ENCODE data around the gene MINDY4. TPM values are rescaled to one million over a fixed set of nuclear protein-coding genes. Genes with fewer than 3 reads are reported as not detected.

MINDY4 gene
- total RNA-seq, 1 experiment from 2014 or later: 4.0 TPM

DNA sequence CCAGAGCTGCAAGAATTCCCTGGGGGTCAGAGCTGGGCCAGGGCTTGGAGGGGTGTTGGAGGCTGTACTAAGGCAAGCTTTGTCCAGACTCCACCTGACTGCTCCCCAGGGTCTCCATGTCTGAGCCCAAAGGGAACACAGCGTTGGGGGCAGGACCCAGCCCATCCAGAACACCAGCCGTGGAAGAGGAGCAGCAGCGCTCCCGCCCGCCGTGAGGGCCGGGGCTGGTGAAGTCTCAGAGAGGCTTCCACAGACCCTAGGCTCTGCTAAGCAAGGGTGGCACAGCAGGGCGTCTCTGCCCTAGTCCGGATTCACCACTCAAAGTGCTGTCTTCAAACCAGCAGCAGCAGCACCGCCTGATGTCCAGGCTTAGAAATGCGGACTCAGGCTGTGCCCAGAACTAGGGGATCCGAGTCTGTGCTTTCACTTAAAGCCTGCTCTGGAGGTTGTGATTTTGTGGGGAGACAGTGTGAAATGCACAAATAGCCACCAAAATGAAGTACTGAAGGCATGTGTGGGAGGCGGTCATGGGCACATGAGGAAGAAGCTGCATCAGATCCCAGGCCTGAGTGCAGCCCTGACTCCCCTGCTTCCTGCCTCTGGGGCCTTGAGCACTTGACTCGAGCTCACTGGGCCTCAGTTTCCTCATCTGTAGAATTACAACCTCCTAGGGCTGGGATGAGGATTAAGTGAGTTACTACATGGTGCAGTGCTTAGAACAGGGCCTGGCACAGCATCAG is 123.8 kb downstream of the MINDY4 start:
- DNase-seq (ENCODE audit: extremely low read depth, low read depth): no peak

- DNase-seq (ENCODE audit: extremely low read depth, low read depth): no peak
Measured at GRCh38 chr7:30896036-30896435, 124.8 kb downstream of the MINDY4 start.

DNA sequence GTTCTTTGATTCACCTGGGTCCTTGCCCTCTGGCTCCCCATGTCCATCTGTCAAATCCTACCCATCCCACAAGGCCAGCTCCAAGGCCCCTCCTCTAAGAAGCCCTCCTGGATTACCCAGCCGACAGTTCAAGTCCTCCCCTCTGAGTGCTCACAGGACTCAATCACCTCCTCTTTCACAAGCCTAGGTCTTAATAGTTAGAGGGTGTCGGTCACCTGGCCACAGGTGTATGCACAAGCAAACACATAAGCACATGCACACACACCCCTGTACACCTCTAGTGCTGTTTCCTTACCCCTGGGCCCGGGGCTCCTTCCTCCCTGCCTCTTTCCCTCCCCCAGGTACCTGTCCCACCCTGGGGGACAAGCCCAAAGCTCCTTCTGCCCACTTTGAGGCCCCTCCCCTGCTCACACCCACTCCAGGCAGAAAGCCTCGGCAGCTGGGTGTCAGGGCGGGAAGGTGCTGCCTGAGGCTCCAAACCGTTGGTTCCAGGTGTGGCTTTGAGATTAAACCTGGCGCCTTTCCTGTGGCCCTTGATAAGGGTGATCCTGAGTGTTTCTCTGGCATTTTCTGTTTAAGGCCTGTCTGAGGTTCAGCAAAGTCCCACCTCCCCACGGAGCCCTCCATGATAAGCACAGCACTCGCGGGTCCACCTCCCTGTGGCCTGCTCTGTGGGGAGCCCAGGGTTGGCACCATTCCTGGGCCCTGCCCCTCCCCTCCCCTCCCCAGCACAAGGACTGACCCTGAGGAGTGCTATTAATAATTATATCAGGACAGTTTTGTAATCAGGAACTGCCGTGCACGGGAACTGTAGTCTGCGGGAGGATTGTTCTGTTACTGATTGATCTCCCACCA is 125.8 kb downstream of the MINDY4 start:
- DNase-seq (ENCODE audit: extremely low read depth, low read depth): no peak

- no peak for DNase-seq (ENCODE audit: extremely low read depth, low read depth)
Measured at GRCh38 chr7:30897770-30898169, 126.6 kb downstream of the MINDY4 start.

GRCh38 chr7:30898411-30898810 is 127.2 kb downstream of the MINDY4 start:
- DNase-seq (ENCODE audit: extremely low read depth, low read depth): no peak

- no peak for DNase-seq (ENCODE audit: extremely low read depth, low read depth)
Measured at GRCh38 chr7:30899066-30899465, 127.8 kb downstream of the MINDY4 start.

GRCh38 chr7:30899630-30900029 is 128.4 kb downstream of the MINDY4 start:
- no peak for DNase-seq (ENCODE audit: extremely low read depth, low read depth)

DNA sequence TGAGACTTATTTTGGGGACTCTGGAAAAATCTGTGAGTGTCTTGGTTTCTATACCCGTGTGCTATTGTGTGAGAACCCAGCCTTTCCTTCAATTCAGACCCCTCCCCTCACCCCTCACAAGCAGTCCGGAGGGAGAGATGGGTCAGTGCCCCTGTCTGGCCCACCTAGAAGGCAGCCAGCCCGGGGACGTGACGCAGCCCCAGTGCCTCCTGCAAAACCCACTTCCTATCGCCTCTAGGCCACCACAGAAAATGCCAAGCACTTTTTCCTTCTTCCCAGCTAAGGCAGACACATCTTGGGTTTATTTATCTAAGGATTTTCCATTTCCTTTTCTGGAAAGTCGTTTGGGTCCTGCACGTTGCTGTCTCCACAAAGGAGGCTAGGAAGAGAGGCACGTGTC is 128.8 kb downstream of the MINDY4 start:
- no peak for DNase-seq (ENCODE audit: extremely low read depth, low read depth)

- no peak for DNase-seq (ENCODE audit: extremely low read depth, low read depth)
Measured at GRCh38 chr7:30900803-30901362, 129.7 kb downstream of the MINDY4 start.

GRCh38 chr7:30901856-30902255 is 130.6 kb downstream of the MINDY4 start:
- no peak for DNase-seq (ENCODE audit: extremely low read depth, low read depth)

GRCh38 chr7:30902466-30902865 is 131.2 kb downstream of the MINDY4 start:
- no peak for DNase-seq (ENCODE audit: extremely low read depth, low read depth)

DNA sequence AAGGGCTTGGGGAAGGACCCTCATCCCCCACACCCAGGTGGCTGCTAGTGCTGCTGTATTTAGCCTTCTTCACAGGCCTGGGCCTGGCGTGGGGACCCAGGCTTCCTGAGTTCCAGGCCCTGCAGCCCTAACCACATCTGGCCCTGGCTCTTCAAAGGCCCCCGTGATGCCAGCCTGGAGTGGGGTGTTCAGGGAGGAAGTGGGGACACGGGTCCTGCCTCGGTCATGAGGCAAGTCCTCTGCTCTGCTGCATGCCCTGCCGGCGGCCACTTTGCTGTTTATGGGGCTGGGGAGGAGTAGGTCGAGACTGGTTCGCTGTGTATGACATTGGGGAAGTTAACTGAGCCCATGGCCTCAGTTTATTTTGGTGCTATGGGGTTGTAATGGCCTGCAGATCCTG is 131.9 kb downstream of the MINDY4 start:
- DNase-seq (ENCODE audit: extremely low read depth, low read depth): no peak

DNA sequence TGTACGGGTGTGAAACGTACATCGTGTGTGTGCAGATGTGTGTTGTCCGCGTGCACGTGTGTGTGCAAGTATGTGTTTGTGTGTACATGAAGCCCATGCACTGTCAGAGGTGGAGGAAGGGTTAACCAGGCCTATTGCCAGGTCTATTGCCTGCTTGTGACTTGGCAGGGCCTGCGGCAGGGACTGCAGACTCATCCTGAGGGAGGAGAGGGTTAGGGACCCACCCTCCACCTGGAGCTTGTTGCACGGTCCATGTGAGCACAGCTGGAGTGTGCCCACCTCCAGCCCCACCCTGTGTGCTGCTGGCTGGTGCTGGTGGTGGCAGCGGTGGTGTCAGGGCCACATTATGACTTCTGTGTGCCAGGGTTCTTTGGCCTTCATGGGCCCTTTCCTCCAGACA is 133.3 kb downstream of the MINDY4 start:
- no peak for DNase-seq (ENCODE audit: extremely low read depth, low read depth)

- DNase-seq (ENCODE audit: extremely low read depth, low read depth): no peak
Measured at GRCh38 chr7:30905078-30906012, 134.1 kb downstream of the MINDY4 start.

GRCh38 chr7:30906014-30906413 is 134.8 kb downstream of the MINDY4 start:
- peak; percentile 22 for DNase-seq (ENCODE audit: extremely low read depth, low read depth)

- DNase-seq (ENCODE audit: extremely low read depth, low read depth): no peak
Measured at GRCh38 chr7:30906515-30907240, 135.5 kb downstream of the MINDY4 start.

- DNase-seq (ENCODE audit: extremely low read depth, low read depth): no peak
Measured at GRCh38 chr7:30907527-30908267, 136.5 kb downstream of the MINDY4 start.

GRCh38 chr7:30908681-30909080 is 137.5 kb downstream of the MINDY4 start:
- no peak for DNase-seq (ENCODE audit: extremely low read depth, low read depth)

- DNase-seq (ENCODE audit: extremely low read depth, low read depth): no peak
Measured at GRCh38 chr7:30909431-30909830, 138.2 kb downstream of the MINDY4 start.
